Measurements from ENCODE around the gene DCC. TPM values are rescaled to one million over a fixed set of nuclear protein-coding genes. Genes with fewer than 3 reads are reported as not detected.

DCC gene
- total and polyA plus RNA-seq, 7 experiments from 2014 or later = not detected

- Histone ChIP-seq H3K27me3 (ENCODE audit: control insufficient read depth in 2 of 2, insufficient read depth in 2 of 2, low read length in 2 of 2) (no peaks in the 10 kb centered on the region), H3K9me3 (ENCODE audit: control insufficient read depth in 2 of 3, low read length in 3 of 3) (no peaks in the 10 kb centered on the region), H3K4me1 (ENCODE audit: control insufficient read depth in 2 of 2, insufficient read depth in 2 of 2, low read length in 2 of 2) (no peaks in the 10 kb centered on the region), H3K36me3 (ENCODE audit: control insufficient read depth in 2 of 3, insufficient read depth in 3 of 3, low read length in 3 of 3) (no peaks in the 10 kb centered on the region), H3K27ac (ENCODE audit: low read depth, low read length) (no peak overlapping the region), H3K4me3 (ENCODE audit: low read length) (no peak overlapping the region)
- intact Hi-C loops (cut with micrococcal nuclease) = no loop called here
- ChIA-PET POLR2A (no interaction called here), CTCF (no interaction called here)
- Mint-ChIP-seq H3K4me1 (no peaks in the 10 kb centered on the region), H3K9me3 (peaks cover 0 to 10% (median 3%) of the 10 kb centered on the region in 11 donors), H3K27me3 (no peaks in the 10 kb centered on the region), H3K4me3 (no peak overlapping the region), H3K27ac (no peak overlapping the region), H3K36me3 (peaks cover 0 to 3% (median 0%) of the 10 kb centered on the region in 5 donors)
- ATAC-seq (no peak), DNase-seq (no peak)
Observed at GRCh38 chr18:52588931-52589330, 248.9 kb downstream of the DCC start.

DNA sequence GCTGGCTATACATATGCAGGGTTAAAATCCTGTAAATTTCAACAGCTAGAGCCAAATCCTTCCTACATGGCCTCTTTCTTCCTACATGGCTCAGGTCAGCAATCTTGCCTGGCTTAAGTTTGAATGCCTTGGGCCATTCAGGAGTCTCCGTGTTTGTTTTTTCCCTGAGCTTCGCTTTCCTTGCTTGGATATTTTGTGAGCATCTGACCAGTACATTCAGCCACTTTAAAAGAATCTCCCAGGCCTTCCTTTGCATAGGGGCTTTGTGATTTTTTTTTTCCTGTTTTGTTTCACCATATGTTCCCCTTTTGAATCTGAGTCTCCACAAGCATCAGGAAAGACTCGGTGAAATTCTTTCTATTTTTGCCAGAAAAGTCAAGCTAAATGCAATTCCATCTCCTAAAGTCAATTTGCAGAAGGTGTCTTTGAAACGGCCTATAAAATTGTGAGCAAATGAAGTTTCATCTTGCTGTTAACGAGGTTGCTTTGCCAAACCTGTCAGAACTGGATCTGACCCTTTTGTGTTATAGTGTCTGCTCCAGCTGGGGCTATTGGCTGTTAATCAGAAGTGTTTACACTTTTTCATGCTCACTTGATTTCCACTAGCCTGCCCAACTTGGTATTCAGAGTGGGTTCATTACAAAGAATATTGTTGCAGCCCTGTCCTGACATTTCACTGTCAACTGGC lies 256.9 kb downstream of the DCC start:
- Mint-ChIP-seq H3K27me3 (no peaks in the 10 kb centered on the region), H3K4me1 (no peaks in the 10 kb centered on the region), H3K4me3 (no peak overlapping the region), H3K36me3 (peaks cover 0 to 4% (median 0%) of the 10 kb centered on the region in 5 donors), H3K9me3 (peaks cover 0 to 20% (median 6%) of the 10 kb centered on the region in 11 donors), H3K27ac (no peak overlapping the region)
- Histone ChIP-seq H3K27ac (ENCODE audit: low read depth, low read length) (no peak overlapping the region), H3K27me3 (ENCODE audit: control insufficient read depth in 2 of 2, insufficient read depth in 2 of 2, low read length in 2 of 2) (no peaks in the 10 kb centered on the region), H3K4me1 (ENCODE audit: control insufficient read depth in 2 of 2, insufficient read depth in 2 of 2, low read length in 2 of 2) (no peaks in the 10 kb centered on the region), H3K36me3 (ENCODE audit: control insufficient read depth in 2 of 3, insufficient read depth in 3 of 3, low read length in 3 of 3) (no peaks in the 10 kb centered on the region), H3K9me3 (ENCODE audit: control insufficient read depth in 2 of 3, low read length in 3 of 3) (no peaks in the 10 kb centered on the region), H3K4me3 (ENCODE audit: low read length) (no peak overlapping the region)
- ChIA-PET CTCF (no interaction called here), POLR2A (no interaction called here)
- ATAC-seq (no peak), DNase-seq (no peak)
- intact Hi-C loops (cut with micrococcal nuclease) = no loop called here

DNA sequence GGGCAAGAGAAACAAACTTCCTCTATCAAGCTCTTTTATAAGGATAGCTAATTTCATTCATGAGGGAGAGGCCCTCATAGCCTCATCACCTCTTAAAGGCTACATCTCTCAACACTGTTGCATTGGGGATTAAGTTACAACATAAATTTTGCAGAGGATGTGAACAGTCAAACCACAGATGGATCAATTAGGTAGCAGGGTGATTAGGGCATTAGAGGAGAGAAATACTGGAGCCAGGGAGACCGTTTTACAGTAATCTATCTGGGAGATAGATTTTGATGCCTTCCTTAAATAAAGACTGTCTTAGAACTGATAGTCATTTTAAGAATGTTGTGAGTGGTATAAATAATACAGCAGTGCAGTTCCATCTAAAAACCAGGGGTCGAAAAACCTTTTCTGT lies 258.9 kb downstream of the DCC start:
- CTCF ChIA-PET = no interaction called here

DNA sequence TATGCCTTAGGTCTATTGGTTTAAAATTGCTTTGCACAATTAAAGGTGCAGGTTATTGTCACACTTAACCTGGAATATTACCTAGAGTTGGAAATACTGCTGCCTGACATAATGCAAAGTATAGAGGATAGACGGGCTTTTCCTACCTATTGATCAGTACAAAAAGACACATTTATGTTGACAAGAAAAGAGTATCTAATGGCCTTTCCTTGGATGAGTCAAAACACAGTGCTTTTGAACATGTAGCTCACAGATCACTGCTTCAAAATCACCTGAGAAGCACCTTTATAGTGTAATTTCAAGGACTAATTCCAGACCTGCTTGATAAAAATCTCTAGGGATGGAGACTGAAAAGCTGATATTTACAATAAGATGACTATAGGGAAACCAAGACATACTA lies 262.8 kb downstream of the DCC start:
- H3K36me3 ChIP-seq (ENCODE audit: control insufficient read depth in 2 of 3, insufficient read depth in 3 of 3, low read length in 3 of 3) = no peaks in the 10 kb centered on the region
- no peaks in the 10 kb centered on the region for H3K4me1 ChIP-seq (ENCODE audit: control insufficient read depth in 2 of 2, insufficient read depth in 2 of 2, low read length in 2 of 2)
- no peak overlapping the region for H3K27ac ChIP-seq (ENCODE audit: low read depth, low read length)
- H3K4me3 Mint-ChIP-seq = no peak overlapping the region
- H3K9me3 ChIP-seq (ENCODE audit: control insufficient read depth in 2 of 3, low read length in 3 of 3) = no peaks in the 10 kb centered on the region
- H3K9me3 Mint-ChIP-seq = peaks cover 0 to 15% (median 3%) of the 10 kb centered on the region in 11 donors
- no peaks in the 10 kb centered on the region for H3K27me3 ChIP-seq (ENCODE audit: control insufficient read depth in 2 of 2, insufficient read depth in 2 of 2, low read length in 2 of 2)
- CTCF ChIA-PET = no interaction called here
- no peak overlapping the region for H3K27ac Mint-ChIP-seq
- intact Hi-C loops (cut with micrococcal nuclease) = no loop called here
- POLR2A ChIA-PET = no interaction called here
- ATAC-seq (no peak), DNase-seq (no peak)
- H3K36me3 Mint-ChIP-seq = no peaks in the 10 kb centered on the region
- H3K4me3 ChIP-seq (ENCODE audit: low read length) = no peak overlapping the region
- peaks cover 0 to 4% (median 0%) of the 10 kb centered on the region in 5 donors for H3K27me3 Mint-ChIP-seq
- no peaks in the 10 kb centered on the region for H3K4me1 Mint-ChIP-seq

More for the DNA sequence above, 258.9 kb downstream of the DCC start:
- Histone ChIP-seq H3K27ac (ENCODE audit: low read depth, low read length) (no peak overlapping the region), H3K9me3 (ENCODE audit: control insufficient read depth in 2 of 3, low read length in 3 of 3) (no peaks in the 10 kb centered on the region), H3K4me1 (ENCODE audit: control insufficient read depth in 2 of 2, insufficient read depth in 2 of 2, low read length in 2 of 2) (no peaks in the 10 kb centered on the region), H3K27me3 (ENCODE audit: control insufficient read depth in 2 of 2, insufficient read depth in 2 of 2, low read length in 2 of 2) (no peaks in the 10 kb centered on the region), H3K36me3 (ENCODE audit: control insufficient read depth in 2 of 3, insufficient read depth in 3 of 3, low read length in 3 of 3) (no peaks in the 10 kb centered on the region), H3K4me3 (ENCODE audit: low read length) (no peak overlapping the region)
- DNase-seq (no peak), ATAC-seq (no peak)
- H3K27me3 Mint-ChIP-seq = no peaks in the 10 kb centered on the region
- H3K4me3 Mint-ChIP-seq = no peak overlapping the region
- H3K9me3 Mint-ChIP-seq = peaks cover 0 to 20% (median 3%) of the 10 kb centered on the region in 11 donors
- intact Hi-C loops (cut with micrococcal nuclease) = no loop called here
- peaks cover 0 to 4% (median 0%) of the 10 kb centered on the region in 5 donors for H3K36me3 Mint-ChIP-seq
- H3K4me1 Mint-ChIP-seq = no peaks in the 10 kb centered on the region
- POLR2A ChIA-PET = no interaction called here
- no peak overlapping the region for H3K27ac Mint-ChIP-seq

GRCh38 chr18:52605345-52605744 lies 265.3 kb downstream of the DCC start:
- Histone ChIP-seq H3K9me3 (ENCODE audit: control insufficient read depth in 2 of 3, low read length in 3 of 3) (no peaks in the 10 kb centered on the region), H3K27me3 (ENCODE audit: control insufficient read depth in 2 of 2, insufficient read depth in 2 of 2, low read length in 2 of 2) (no peaks in the 10 kb centered on the region), H3K4me3 (ENCODE audit: low read length) (no peak overlapping the region), H3K27ac (ENCODE audit: low read depth, low read length) (no peak overlapping the region), H3K36me3 (ENCODE audit: control insufficient read depth in 2 of 3, insufficient read depth in 3 of 3, low read length in 3 of 3) (no peaks in the 10 kb centered on the region), H3K4me1 (ENCODE audit: control insufficient read depth in 2 of 2, insufficient read depth in 2 of 2, low read length in 2 of 2) (no peaks in the 10 kb centered on the region)
- Mint-ChIP-seq H3K36me3 (no peaks in the 10 kb centered on the region), H3K9me3 (peaks cover 0 to 8% (median 0%) of the 10 kb centered on the region in 11 donors), H3K27ac (no peak overlapping the region), H3K4me3 (no peak overlapping the region), H3K27me3 (peaks cover 0 to 4% (median 0%) of the 10 kb centered on the region in 5 donors), H3K4me1 (no peaks in the 10 kb centered on the region)
- ChIA-PET CTCF (interaction anchor here (0.7 kb wide), 1 partner anchor 1210 kb away, joined by 3 read pairs; no protein-coding TSS in a partner anchor), POLR2A (no interaction called here)
- no peak for ATAC-seq
- intact Hi-C loops (cut with micrococcal nuclease) = no loop called here
- DNase-seq = no peak

GRCh38 chr18:52607985-52608384 lies 268.0 kb downstream of the DCC start:
- no peaks in the 10 kb centered on the region for H3K36me3 ChIP-seq (ENCODE audit: control insufficient read depth in 2 of 3, insufficient read depth in 3 of 3, low read length in 3 of 3)
- Mint-ChIP-seq H3K27ac (no peak overlapping the region), H3K4me3 (no peak overlapping the region), H3K27me3 (peaks cover 0 to 4% (median 0%) of the 10 kb centered on the region in 5 donors), H3K9me3 (peaks cover 0 to 8% (median 0%) of the 10 kb centered on the region in 11 donors), H3K4me1 (no peaks in the 10 kb centered on the region), H3K36me3 (no peaks in the 10 kb centered on the region)
- CTCF ChIA-PET = no interaction called here
- intact Hi-C loops (cut with micrococcal nuclease) = no loop called here
- no peaks in the 10 kb centered on the region for H3K4me1 ChIP-seq (ENCODE audit: control insufficient read depth in 2 of 2, insufficient read depth in 2 of 2, low read length in 2 of 2)
- H3K27ac ChIP-seq (ENCODE audit: low read depth, low read length) = no peak overlapping the region
- POLR2A ChIA-PET = no interaction called here
- DNase-seq (no peak), ATAC-seq (no peak)
- no peaks in the 10 kb centered on the region for H3K27me3 ChIP-seq (ENCODE audit: control insufficient read depth in 2 of 2, insufficient read depth in 2 of 2, low read length in 2 of 2)
- no peak overlapping the region for H3K4me3 ChIP-seq (ENCODE audit: low read length)
- H3K9me3 ChIP-seq (ENCODE audit: control insufficient read depth in 2 of 3, low read length in 3 of 3) = no peaks in the 10 kb centered on the region

DNA sequence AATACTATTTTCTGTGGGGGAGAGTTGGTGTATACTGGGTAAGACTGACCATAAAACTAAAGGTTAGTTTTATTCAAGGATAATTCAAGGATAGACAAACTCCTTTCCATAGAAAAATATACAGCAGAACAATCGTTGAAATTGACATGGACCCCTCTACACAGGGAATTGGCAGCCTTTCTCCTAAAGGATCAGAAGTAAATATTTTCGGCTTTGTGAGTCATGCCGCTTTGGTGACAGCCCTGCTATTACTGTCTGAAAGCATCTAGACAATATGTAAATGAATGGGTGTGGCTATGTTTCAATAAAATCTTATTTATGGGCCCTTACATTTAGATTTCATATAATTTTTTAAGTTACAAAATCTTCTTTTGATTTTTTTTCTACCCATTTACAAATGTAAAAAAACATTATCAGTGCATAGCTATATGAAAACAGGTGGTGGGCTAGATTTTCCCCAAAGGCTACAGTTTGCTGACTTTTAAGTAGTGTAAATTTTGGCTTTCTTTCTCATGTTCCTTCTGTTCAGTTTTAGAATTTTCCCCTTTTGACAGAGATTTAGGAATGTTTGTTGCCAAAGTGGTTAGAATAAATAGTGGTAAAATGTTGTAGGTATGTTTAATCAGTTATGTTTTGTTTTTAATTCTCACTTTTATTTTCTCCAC lies 270.6 kb downstream of the DCC start:
- Histone ChIP-seq H3K4me1 (ENCODE audit: control insufficient read depth in 2 of 2, insufficient read depth in 2 of 2, low read length in 2 of 2) (no peaks in the 10 kb centered on the region), H3K4me3 (ENCODE audit: low read length) (no peak overlapping the region), H3K36me3 (ENCODE audit: control insufficient read depth in 2 of 3, insufficient read depth in 3 of 3, low read length in 3 of 3) (no peaks in the 10 kb centered on the region), H3K9me3 (ENCODE audit: control insufficient read depth in 2 of 3, low read length in 3 of 3) (no peaks in the 10 kb centered on the region), H3K27ac (ENCODE audit: low read depth, low read length) (no peak overlapping the region), H3K27me3 (ENCODE audit: control insufficient read depth in 2 of 2, insufficient read depth in 2 of 2, low read length in 2 of 2) (no peaks in the 10 kb centered on the region)
- no peak for DNase-seq
- no peaks in the 10 kb centered on the region for H3K4me1 Mint-ChIP-seq
- ChIA-PET POLR2A (no interaction called here), CTCF (no interaction called here)
- no peak overlapping the region for H3K27ac Mint-ChIP-seq
- H3K36me3 Mint-ChIP-seq = no peaks in the 10 kb centered on the region
- H3K27me3 Mint-ChIP-seq = peaks cover 0 to 4% (median 0%) of the 10 kb centered on the region in 5 donors
- no peak for ATAC-seq
- intact Hi-C loops (cut with micrococcal nuclease) = no loop called here
- peaks cover 0 to 8% (median 0%) of the 10 kb centered on the region in 11 donors for H3K9me3 Mint-ChIP-seq
- no peak overlapping the region for H3K4me3 Mint-ChIP-seq

Measured in naive thymus-derived CD4-positive, alpha-beta T cell (primary cell).